Stimulated activated CD4-positive, alpha-beta T cell treated with anti-CD3 and anti-CD28 coated beads, TNF-alpha, amount 100 ng/mL, for 24 hours (primary cell): ENCODE results near the gene STX16.

Experiments
- DNase-seq, 3 experiments: peaks; one replicate each; pipeline ENCODE4 v3.0.0-alpha.2; 2020; ENCODE audit warnings: low read depth in 3 of 3

STX16 gene

DNA sequence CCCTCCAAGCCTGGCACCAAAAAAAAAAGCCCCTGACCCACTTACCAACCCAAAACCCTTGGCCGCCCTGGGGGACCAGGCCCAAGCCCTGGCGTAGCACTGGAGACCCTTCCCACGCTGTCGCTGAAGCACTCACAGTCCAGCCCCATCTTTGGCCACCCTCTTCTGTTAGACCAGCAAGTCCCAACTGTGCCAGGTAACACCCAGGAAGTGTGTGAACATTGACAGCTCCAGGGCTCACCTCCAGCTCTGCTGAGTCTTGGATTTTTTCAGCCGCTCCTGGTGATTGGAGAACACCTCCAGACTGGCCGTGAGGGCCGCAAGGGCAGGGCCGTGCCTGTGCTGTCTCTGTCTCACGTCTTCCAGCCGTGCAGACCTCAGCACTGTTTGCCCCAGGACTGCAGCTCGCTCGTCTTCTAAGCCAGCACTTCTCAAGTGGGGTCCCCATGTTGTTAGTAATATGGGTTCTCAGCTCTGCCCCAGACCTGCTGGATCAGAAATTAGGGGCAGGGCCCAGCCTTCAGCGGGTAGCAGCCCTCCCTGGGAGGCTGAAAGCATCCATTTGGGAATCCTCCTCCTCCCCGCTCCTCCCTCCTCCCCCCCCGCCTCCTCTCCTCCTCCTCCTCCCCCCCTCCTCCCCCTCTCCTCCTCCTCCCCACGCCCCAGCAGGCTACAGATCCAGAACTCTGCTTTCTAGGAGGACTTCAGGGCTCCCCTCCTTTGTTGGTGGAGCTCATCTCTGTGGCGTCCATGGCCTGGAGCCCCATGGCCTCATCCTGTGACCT is 59.6 kb downstream of the STX16 start:
- no peak for DNase-seq

DNA sequence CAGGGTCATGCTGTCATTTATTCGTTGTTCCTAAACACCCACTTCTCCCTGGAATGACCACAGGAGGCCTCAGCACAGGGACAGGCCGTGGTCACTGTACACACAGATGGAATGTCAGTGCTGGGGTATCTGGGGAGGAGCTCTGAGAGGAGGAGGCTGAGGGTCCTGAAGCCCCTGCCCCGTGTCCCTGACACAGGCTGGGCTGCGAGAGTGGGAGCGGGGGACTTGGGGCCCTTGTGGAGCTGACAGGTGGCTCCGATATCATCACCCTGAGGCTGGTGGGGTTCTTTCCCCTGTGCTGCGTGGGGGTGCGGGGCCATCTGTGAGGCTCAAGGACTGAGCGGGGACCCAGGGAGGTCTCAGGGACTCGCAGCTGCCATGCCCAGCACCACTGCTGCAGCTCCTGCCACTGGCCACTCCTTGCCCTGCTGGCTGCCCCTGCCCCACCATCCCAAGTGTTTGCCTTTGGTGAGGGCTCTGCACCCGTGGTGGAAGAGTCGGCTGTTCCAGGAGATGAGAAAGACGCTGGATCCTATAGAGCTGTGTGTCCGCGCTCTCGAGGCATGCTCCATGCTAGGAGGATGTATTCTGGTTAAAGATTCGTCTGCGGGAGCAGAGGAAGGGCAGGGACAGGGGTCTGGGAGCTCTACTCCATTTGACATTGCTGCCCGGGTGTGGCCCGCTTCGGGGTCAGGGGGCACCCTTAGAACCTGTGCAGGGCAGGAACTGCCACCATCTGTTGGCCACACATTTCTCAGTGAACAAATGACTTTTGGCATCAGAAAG is 60.4 kb downstream of the STX16 start:
- no peak for DNase-seq

DNA sequence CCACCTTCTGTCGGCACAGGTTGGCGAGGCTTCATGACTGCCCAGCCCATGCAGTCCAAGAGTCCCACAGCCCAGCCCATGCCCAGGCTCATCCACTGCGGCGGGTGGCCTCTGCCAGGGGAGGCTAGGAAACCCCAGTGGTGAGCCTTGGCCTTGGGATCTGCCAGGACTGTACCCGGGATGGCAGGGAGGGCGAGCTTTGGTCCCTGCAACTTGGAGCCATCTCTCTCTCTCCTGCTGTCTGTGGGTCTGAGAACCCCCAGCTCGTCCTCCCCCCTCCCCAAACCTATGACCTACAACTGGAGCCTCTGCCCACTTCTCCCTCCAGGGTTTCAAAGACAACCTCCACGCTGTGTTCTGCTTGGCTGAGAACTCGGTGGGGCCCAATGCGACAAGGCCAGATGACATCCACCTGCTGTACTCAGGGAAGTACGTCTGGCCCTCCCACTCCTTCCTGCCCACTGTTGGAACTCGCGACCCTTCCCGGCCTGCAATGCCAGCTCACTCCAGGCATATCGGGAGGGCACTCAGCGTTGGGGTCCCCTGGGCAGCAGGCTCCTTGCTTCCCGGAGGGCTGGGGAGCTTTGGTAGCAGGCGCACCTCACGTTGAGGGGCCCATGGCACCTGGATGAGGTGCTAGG is 61.2 kb downstream of the STX16 start:
- no peak for DNase-seq

DNA sequence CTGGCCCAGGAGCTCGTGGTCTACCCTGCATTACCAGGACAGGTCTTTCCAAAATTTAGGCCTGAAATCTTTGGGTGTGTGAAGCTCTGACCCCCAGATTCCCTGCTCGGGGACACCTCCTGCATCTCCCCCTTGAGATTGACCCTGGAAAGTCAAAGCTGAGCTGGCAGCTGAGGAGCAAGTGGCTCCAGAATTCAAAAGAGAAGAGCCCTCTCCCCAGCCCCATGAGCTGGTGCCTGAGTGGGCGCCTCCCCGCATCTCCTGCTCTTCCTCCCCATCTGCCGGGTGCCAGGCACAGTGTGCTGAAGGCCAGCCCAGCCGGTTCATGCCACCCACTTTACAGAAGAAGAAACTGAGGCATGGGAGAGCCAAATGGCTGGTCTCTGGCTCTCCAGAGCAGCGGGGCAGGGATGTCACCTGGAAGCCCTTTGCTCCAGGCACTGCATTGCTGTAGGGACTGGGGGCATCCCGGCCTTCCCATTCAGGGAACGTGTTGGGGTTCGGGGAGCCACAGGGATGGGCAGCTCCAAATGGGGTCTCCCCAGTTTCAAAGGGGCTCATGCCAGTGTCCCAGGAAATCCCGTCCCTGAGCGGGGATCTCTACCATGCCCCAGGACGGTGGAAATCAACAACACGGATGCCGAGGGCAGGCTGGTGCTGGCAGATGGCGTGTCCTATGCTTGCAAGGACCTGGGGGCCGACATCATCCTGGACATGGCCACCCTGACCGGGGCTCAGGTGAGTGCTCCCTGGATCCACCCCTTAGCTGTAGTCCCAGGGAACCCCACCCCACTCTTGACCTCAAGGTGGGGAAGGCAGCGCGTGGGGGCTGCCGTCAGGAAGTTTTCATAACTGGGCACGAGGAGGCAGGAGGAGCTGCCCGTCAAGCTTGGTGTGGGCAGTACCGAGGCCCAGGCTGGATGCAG is 62.0 kb downstream of the STX16 start:
- no peak for DNase-seq

DNA sequence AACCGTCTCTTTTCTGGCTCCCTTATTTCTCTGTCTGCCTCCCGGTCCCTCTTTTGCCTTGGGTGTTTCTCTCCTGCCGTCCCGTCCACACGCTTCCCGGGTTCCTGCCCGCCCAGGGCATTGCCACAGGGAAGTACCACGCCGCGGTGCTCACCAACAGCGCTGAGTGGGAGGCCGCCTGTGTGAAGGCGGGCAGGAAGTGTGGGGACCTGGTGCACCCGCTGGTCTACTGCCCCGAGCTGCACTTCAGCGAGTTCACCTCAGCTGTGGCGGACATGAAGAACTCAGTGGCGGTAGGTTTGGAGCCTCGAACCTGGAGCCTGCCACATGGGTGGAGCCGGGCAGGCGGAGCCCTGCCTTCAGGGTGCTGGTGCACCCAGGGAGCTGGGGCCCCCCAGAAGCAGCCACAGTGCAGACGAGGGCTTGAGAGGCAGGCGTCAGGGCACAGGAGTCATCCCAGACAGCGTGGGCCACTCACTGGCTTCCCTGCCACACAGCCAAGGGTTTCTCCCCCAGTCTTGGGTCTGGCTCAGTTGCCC is 62.8 kb downstream of the STX16 start:
- DNase-seq, result no peak

DNA sequence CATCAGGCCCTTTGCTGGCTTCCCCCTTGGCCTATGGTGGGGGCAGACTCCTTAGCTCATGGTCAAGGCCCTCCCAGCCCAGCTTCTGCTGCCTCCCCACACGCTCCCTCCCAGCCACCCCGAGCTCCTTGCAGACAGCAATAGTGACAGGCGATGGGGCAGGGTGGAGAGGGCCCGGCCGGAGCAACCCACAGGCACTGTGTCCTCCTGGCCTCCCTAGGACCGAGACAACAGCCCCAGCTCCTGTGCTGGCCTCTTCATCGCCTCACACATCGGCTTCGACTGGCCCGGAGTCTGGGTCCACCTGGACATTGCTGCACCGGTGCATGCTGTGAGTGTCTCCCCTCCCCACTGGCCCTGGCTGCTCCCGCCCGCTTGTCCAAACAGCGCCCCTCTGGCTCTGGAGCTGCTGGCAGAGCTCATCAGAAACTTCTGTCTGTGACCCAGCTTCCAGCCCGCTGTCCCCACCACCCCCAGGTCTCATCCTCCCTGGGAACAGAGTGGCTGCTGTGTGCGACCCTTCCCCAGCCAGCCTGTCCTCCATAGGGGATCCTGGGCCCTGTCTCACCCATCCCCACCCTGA is 63.3 kb downstream of the STX16 start:
- no peak for DNase-seq

DNA sequence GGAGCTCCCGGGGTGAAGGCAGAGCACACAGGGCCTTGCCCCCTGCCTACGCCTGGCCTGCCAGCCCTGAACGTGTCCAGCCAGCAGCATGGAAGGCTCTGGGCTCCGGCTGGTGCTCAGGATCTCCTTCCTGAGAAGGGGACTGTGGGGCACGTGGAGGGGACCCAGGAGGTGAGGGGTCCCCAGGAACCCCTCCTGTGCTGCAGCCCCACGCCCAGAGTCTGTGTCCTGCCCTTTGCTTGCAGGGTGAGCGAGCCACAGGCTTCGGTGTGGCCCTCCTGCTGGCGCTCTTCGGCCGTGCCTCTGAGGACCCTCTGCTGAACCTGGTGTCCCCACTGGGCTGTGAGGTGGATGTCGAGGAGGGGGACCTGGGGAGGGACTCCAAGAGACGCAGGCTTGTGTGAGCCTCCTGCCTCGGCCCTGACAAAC is 63.9 kb downstream of the STX16 start:
- DNase-seq, result no peak

DNA sequence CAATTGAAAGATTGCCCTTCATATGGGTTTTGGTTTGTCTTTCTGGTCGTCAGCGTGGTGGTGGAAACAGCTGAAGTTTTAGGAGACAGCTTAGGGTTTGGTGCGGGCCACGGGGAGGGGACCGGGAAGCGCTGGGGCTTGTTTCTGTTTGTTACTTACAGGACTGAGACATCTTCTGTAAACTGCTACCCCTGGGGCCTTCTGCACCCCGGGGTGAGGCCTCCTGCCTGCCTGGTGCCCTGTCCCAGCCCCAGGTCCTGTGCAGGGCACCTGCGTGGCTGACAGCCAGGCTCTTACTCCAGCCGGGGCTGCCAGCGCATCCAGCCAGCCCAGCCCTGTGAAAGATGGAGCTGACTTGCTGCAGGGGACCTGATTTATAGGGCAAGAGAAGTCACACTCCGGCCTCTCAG is 64.3 kb downstream of the STX16 start:
- no peak for DNase-seq

DNA sequence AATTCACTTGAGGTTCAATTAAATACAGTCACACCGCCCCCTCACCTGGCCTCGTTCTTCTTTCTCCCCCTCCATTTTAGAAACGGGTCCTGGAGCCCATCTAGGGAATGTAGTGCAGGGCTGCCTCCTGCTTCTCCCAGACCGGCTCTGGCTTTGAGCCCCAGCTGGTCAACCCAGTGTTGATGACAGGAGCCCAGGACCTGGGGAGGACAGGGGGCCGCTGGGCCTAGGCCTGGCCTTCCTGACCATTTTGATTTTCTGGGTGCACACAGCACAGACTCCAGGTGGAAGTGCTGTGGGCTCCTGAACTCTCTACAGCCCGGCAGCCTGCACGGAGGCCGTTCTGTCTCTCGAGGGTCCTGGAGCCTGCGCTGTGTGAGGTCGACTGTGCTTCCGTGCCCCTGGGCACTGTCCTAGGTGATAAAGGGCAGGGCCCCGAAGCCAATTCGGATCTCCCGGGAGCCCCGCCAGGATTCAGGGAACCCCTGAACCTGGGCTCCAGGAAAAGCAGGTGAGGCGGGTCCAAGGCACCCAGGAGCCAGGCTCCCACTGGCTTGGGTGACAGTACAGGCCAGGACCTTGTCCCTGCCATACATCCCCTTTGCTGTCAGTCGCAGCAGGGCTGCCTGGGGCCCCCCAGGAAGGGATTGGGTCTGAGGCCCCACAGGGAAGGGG is 64.9 kb downstream of the STX16 start:
- DNase-seq, result no peak

DNA sequence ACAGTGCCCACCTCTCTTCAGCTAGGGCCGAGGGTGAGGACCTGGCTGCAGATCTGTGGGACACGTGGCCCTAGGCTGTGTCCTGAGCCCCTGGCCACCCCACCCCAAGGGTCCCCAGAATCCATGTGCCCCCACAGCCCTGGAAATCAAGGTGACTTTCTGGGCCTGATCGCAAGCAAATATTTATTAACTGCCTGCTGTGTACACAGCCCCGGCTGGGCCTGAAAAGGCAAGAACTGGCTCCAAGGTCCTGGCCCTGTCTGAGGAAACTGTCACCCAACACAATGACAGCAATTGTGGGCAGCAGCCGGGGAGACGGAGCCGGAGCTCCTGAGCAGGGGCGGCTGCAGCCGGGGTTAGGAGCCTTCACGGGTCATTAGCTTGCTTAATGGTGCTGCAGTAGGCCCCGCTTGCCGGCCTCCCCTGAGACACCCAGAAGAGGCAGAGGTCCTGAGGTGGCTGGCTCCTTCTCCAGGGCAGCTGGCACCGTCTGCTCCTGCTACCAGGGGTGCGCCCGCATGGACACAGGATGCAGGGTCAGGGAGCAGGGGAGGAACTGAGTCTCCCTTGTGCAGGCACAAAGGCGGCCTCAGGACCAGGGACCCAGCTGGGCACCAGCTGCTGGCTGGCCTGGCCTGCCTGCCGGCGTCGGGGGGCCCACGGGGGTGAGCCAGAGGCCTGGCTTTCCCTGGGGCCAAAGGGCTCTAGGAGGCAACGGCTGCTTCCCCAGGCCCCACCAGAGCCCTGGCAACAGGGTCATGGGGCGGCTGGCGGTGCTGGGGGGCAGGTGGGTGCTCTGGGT is 65.6 kb downstream of the STX16 start:
- DNase-seq, result no peak

DNA sequence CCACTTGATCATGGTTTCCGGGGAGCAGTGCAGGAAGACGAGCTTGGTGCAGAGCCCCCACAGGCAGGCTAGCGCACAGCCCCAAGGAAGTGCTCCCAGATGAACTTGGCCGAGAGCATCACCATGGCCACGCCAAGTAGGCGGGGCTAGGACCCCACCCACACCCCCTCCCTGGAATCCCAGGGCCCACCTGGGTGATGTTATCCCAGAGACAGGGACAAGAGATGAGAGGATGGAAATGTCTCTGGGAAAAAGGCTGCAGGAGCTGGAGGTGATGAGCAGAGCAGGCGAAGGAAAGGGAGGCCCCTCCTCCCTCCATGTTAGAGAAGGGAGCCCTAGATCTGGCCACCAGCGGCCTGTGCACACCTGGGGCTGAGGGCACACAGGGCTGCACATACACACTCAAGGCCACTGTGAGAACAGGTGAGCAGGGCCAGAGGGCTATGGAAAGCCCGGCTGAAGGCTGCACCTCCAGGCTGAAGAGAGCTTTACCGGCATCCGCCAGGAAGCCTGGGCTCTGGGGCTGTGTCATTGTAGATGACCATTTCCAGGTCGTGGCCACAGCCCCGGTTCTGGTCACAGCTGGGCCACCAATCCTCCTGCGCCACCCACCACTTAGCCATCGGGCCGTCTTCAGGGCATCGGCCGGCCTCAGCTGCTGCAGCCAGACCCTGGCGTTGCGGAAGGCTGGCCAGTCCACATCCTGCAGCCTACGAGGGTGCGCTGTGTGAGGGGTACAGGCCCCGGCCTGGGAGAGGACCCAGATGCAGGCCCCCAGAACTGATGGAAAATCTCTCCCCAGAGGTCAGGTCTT is 66.4 kb downstream of the STX16 start:
- DNase-seq, result no peak

DNA sequence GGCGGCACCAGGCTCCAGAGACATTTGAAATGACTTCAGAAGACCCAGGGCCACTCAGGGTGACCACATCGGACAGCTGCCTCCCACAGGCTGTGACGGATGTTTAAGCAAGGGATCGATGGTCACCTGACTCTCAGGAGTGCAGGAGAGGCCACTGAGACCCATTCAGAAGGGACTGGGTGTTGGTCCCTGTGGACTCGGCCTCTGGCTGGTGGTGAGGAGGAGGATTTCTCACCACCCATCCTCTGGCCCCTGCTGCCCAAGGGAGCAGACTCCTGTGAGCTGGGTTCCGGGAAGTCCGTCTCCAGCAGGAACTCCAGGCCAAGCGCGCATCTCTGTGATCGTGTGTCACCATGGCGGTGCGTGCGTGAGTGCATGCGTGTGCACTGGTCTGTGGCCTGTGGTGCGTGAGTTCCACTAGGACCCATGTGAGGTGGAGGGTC is 67.1 kb downstream of the STX16 start:
- DNase-seq, result no peak

DNA sequence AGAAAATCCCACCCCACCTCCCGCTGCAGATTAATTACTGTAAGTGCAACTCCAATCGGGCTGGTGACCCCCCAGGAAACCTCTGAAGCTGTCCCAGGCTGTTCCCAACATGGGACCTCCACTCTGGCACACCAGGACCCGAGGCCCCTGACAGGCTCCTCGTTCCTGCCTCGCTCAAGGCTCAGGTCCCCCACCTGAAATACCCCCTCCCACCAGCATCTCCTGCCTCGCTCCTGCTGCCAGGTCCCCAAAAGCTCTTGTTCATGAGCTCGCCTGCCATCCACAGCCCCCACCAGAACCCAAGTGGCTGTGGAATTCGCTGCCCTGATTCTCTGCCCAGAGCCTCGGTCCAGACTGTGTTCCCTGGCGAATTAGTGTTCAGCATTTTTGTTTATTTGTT is 67.6 kb downstream of the STX16 start:
- no peak for DNase-seq

DNA sequence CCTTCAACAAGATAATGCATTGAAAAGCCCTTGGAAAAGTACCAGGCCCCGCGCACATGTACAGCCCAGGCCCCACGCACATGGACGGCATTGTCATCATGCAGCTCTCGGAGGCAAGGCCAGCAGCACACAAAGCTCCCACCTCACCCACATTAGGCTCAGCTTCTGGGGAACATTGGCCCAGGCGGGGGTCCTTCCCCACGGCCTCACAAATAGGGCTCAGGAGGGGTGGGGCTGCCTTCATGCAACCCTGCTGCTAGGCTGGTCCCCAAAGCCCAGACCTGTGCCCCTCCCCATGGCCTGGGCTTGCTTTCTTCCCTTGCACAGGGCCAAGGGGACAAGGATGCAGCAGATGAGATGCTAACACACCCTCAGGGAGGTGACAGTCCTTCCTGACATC is 68.2 kb downstream of the STX16 start:
- no peak for DNase-seq

DNA sequence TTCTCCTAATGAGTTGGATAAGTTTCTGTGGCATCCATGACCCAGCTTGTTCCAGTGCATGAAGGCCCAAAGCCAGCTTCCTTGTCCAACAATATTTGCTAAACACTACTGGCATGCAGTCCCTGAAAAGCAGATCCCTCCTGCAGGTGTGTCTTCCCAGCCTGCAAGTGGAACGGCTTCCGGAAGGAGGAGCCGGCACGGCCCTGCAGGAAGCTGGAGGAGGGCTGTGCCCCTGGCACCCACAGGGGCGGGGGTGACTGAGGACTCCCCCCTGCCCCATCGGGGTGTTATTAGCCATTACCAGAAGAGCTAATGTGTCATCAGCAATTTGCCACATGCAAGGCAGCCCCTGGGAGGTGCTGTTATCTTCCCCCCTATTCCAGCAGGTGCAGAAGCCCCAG is 68.9 kb downstream of the STX16 start:
- DNase-seq, result no peak

DNA sequence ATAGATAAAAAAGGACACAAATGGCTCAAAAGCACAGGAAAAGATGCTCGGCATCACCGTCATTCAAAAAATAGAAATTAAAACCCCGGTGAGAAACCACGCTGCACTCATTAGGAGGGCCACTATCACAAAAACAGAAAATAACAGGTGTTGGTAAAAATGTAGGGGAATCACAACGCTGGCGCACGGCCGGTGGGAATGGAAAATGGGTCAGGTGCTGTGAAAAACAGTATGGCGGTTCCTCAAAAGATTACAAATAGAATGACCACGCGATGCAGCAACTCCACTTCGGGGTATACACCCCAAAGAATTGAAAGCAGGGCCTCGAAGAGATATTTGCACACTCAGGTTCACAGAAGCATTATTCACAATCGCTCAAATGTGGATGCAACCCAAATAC is 69.8 kb downstream of the STX16 start:
- DNase-seq, result no peak

DNA sequence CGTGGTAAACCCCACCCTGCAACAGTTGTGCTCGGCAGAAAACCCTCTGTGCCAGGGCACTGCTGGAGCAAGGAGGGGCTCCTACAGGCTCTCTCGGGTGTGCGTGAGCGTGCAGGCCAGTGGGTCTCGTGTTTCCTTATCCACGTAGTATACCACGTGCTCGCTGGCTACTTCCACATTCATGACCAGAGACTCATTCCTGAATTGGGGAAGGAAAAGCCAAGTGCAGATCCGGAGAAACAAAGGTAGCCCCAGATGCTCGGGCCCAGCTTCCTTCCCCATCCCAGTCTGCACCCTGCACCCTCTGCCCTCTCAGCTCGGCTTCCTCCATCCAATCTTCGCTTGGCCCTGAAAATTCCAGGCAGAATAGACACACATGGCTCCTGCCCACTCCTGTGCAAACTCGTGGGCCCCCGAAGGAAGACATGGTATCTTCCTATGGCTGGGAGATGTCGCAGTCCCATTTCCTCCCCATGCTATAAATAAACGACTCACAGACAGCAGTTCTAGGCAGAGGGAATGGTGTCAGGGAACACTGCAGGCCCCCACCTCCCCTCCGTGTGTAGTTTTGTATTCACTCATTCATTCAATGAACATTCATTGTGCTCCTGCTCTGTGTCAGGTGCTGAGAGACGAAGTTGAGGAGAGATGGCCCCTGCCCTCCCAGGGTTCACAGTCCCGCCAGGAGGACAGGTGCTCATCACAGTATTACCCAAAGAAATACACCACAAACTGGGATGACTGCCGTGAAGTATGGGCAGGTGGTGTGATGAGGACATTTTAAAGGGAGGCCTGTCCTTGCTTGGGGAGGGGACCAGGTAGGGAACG is 71.1 kb downstream of the STX16 start:
- no peak for DNase-seq
